Spleen (tissue), 11 donors: ENCODE measurements around the gene ZBTB5. TPM values are rescaled to one million over a fixed set of nuclear protein-coding genes. Genes with fewer than 3 reads are reported as not detected.
"Not testable (repeated sequence)": the region's sequence is repeated elsewhere in the genome, so short reads cannot be mapped to it uniquely, and the experiment has no call there.

ENCODE experiments used
- DNase-seq: peaks from one replicate; pipeline ENCODE4 v3.0.0-alpha.2; 2020
- H3K27ac ChIP-seq, 8 donors: fragments of 200-600 bp; sonication (generic) in 7 of 8; 1 replicate in 4 of 8; 2 replicates in 4 of 8; pipeline versions ENCODE4 v1.5.0 to v1.8.0; 2016 to 2021; ENCODE audit warnings: inconsistent platforms in 4 of 8, mild to moderate bottlenecking in 4 of 8, moderate library complexity in 1 of 8
- H3K27me3 ChIP-seq, 7 donors: fragments of 200-600 bp; sonication (generic) in 6 of 7; replicated peaks in 1 of 7; 1 replicate in 4 of 7; 2 replicates in 3 of 7; pipeline versions ENCODE4 v1.5.0 to v1.8.0; 2016 to 2021; ENCODE audit warnings: inconsistent platforms in 3 of 7, mild to moderate bottlenecking in 1 of 7
- H3K36me3 ChIP-seq, 6 donors: fragments of 200-600 bp; sonication (generic) in 5 of 6; 1 replicate in 4 of 6; 2 replicates in 2 of 6; pipeline versions ENCODE4 v1.5.0 to v1.8.0; 2016 to 2021; ENCODE audit warnings: inconsistent platforms in 2 of 6
- H3K4me1 ChIP-seq, 6 donors: fragments of 200-600 bp; sonication (generic) in 5 of 6; 1 replicate in 3 of 6; 2 replicates in 3 of 6; pipeline versions ENCODE4 v1.5.0 to v1.8.0; 2016 to 2021; ENCODE audit warnings: inconsistent platforms in 3 of 6
- H3K4me3 ChIP-seq, 8 donors: fragments of 200-600 bp; sonication (generic) in 7 of 8; 1 replicate in 4 of 8; 2 replicates in 4 of 8; pipeline versions ENCODE4 v1.5.0 to v1.8.0; 2016 to 2021; ENCODE audit warnings: inconsistent platforms in 4 of 8, mild to moderate bottlenecking in 4 of 8, moderate library complexity in 2 of 8
- H3K9me3 ChIP-seq, 8 donors: fragments of 200-600 bp; sonication (generic) in 7 of 8; 1 replicate in 4 of 8; 2 replicates in 4 of 8; pipeline versions ENCODE4 v1.5.0 to v1.8.0; 2016 to 2021; ENCODE audit warnings: inconsistent platforms in 4 of 8
- POLR2A ChIP-seq, 3 donors: fragments of 450-650 bp; IDR thresholded peaks; one replicate each; pipeline ENCODE4 v1.5.1; 2017; ENCODE audit warnings: antibody characterized with exemption in 3 of 3, mild to moderate bottlenecking in 1 of 3
- POLR2AphosphoS5 ChIP-seq, 3 donors: sonication (generic); formaldehyde crosslinking; IDR thresholded peaks; one replicate each; pipeline ENCODE4 v1.5.1; 2017; ENCODE audit warnings: antibody characterized with exemption in 3 of 3
- WGBS, 5 donors: extraction: QIAGEN DNeasy Blood & Tissue Kit in 3 of 5; methylation state at CpG; one replicate each; pipeline versions ENCODE4 v1.1.5 to v1.1.7; 2013 to 2018; 5-methylcytosine and 5-hydroxymethylcytosine counted together
- intact Hi-C: fragments of 100-400 bp; cut with DNase I; formaldehyde crosslinking; loops from one replicate; pipeline ENCODE4 v1.15.0; 2023; ENCODE audit warnings: low total_unique reads
- polyA plus RNA-seq, 3 donors: library from polyadenylated mRNA; stranded (reverse); fragments of 200-250 nt; gene quantifications; one replicate each; pipeline ENCODE4 v1.2.1, GENCODE V29; 2013
- total RNA-seq, 7 donors: library from RNA; depleted of rRNA in 3 of 7; stranded (reverse); fragments of >200 nt in 3 of 7; fragmentation: NEBNext Ultra II Directional in 4 of 7; extraction: Animal tissue kit (Norgen Biotek cat#: 25700) in 4 of 7; gene quantifications; one replicate each; pipeline versions ENCODE4 v1.1.0 to v1.2.1, GENCODE V29; 2016 to 2021
- TF ChIP-seq, protein P1 (sequence below), 11 experiments: fragments of 200-600 bp in 7 of 11; fragments of 450-650 bp in 4 of 11; sonication (generic) in 4 of 11; IDR thresholded peaks in 8 of 11; conservative IDR thresholded peaks in 3 of 11; 1 replicate in 7 of 11; 2 replicates in 4 of 11; pipeline versions ENCODE4 v1.4.0 to v1.8.0; 2016 to 2021; ENCODE audit warnings: antibody characterized with exemption in 11 of 11, inconsistent platforms in 4 of 11, mild to moderate bottlenecking in 1 of 11
- donor health status: healthy with polysubstance abuse.
- donor health status: DM: no; HTN: no; CAD: no; lungs with moderate emphysema.
- donor health status: DM: no; HTN: no; CAD: no.
- donor health status: Bipolar disorder and iron deficiency.
- donor health status: healthy.
- donor health status: DM: no; HTN: no; CAD: no.
- donor health status: DM: yes; HTN: yes; CAD: no.

The ZBTB5 gene
- total and polyA plus RNA-seq, 10 donors: 4.7 to 15.1 (median 11.5) TPM

DNA sequence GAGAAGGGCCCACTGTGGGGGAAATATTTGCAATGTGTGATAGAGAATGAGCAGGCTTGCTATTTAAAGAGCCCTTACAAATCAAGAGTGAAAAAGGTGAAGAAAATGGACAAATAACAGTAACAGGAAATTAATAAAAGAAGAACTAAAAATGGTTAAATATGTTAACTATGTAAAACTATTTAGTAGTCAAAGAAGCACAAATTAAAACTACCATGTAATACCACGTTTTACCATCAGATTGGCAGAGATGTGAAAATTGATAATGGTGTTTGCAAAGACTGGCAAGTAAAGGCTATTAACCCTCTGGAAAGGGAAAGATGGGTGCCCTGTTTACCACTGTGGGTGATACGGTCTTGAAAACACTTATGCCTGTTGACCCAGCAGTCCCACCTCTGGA, 65.9 kb downstream of the ZBTB5 start:
- DNase-seq: no peak
- intact Hi-C loops: no loop called here
- Histone ChIP-seq H3K36me3 (no peaks in the 10 kb centered on the region), H3K27ac (no peak overlapping the region), H3K4me1 (peaks cover 0 to 33% (median 10%) of the 10 kb centered on the region in 6 donors), H3K4me3 (no peak overlapping the region), H3K9me3 (no peaks in the 10 kb centered on the region), H3K27me3 (no peaks in the 10 kb centered on the region)
- WGBS, 5 donors: 61 to 77% (median 72%) methylated on average over 2 of the region's 2 CpGs
- TF ChIP-seq POLR2AphosphoS5 (IDR thresholded peaks at IDR 0.05): no peak
- no peak for TF ChIP-seq POLR2A (IDR thresholded peaks at IDR 0.05)
- TF ChIP-seq, protein P1, sequence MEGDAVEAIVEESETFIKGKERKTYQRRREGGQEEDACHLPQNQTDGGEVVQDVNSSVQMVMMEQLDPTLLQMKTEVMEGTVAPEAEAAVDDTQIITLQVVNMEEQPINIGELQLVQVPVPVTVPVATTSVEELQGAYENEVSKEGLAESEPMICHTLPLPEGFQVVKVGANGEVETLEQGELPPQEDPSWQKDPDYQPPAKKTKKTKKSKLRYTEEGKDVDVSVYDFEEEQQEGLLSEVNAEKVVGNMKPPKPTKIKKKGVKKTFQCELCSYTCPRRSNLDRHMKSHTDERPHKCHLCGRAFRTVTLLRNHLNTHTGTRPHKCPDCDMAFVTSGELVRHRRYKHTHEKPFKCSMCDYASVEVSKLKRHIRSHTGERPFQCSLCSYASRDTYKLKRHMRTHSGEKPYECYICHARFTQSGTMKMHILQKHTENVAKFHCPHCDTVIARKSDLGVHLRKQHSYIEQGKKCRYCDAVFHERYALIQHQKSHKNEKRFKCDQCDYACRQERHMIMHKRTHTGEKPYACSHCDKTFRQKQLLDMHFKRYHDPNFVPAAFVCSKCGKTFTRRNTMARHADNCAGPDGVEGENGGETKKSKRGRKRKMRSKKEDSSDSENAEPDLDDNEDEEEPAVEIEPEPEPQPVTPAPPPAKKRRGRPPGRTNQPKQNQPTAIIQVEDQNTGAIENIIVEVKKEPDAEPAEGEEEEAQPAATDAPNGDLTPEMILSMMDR (IDR thresholded peaks at IDR 0.05 in 8 of 11, conservative IDR thresholded peaks at IDR 0.05 in 3 of 11): no peak

DNA sequence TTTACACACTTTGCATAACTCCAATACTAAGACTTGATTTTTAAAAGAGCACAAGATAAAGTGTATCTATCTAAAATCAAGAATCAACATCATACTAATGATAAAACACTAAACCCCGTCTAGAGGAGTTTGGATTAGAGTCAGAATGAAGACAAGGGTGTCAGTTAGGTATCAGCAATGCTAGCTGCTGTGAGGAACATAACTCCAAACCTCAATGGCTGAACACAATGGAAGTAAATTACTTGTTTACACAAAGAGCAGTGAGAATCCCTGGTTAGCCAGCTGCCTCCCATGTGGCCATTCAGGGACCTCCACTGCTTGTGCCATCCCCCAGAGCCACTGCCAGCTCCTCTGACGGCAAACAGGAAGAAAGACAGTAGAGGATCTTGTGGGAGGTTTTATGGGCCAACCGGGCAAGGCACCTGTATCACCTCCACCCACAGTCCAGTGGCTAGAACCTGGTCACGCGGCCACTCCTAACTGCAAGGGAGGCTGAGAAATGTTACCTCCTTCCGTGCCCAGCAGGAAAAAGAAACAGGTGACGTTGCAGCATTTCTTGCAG, 66.7 kb downstream of the ZBTB5 start:
- Histone ChIP-seq H3K27ac (no peak overlapping the region), H3K4me3 (no peak overlapping the region), H3K9me3 (no peaks in the 10 kb centered on the region), H3K36me3 (no peaks in the 10 kb centered on the region), H3K4me1 (peaks cover 0 to 32% (median 10%) of the 10 kb centered on the region in 6 donors), H3K27me3 (no peaks in the 10 kb centered on the region)
- DNase-seq: no peak
- WGBS, 5 donors: 58 to 75% (median 65%) methylated on average over 7 of the region's 7 CpGs
- TF ChIP-seq, protein P1 (IDR thresholded peaks at IDR 0.05 in 8 of 11, conservative IDR thresholded peaks at IDR 0.05 in 3 of 11): no peak
- no peak for TF ChIP-seq POLR2AphosphoS5 (IDR thresholded peaks at IDR 0.05)
- no peak for TF ChIP-seq POLR2A (IDR thresholded peaks at IDR 0.05)
- intact Hi-C loops: no loop called here

DNA sequence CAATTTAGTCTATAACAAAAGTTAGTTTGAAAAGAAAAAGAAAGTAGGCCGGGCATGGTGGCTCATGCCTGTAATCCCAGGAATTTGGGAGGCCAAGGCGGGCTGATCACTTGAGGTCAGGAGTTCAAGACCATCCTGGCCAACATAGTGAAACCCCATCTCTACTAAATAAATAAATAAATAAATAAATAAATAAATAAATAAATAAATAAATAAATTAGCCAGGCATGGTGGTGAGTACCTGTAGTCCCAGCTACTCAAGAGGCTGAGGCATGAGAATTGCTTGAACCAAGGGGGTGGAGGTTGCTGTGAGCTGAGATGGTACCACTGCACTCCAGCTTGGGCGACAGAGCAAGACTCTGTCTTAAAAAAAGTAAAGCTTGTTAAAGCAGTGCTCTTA, 67.3 kb downstream of the ZBTB5 start:
- H3K27me3 ChIP-seq, intact Hi-C loops, H3K4me3 ChIP-seq, H3K36me3 ChIP-seq, H3K27ac ChIP-seq, DNase-seq, H3K9me3 ChIP-seq: not testable (repeated sequence)
- 88 to 92% (median 90%) methylated on average over 3 of the region's 3 CpGs for WGBS, 5 donors
- H3K4me1 ChIP-seq: peaks cover 0 to 26% (median 6%) of the 10 kb centered on the region in 6 donors

DNA sequence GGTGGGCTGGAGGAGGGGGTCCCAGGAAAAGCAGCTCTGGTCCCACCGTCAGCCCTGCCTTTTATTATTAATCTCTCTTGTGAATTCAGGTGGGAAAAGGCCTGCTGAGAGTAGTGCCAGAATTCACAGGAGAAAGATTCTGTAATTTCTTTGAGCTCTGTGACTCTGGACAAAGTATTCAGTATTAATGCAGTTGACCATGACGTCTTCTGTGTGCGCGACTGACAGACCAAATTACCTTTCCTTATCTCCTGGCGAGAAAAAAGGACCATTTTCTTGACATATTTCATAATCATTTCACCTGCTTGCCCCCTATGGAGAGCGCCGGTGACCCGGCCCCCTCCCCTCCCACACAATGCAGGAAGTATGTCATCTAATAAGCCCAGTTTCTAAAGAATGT, 69.6 kb downstream of the ZBTB5 start:
- DNase-seq: no peak
- Histone ChIP-seq H3K4me3 (no peak overlapping the region), H3K36me3 (no peaks in the 10 kb centered on the region), H3K27me3 (no peaks in the 10 kb centered on the region), H3K4me1 (peaks cover 0 to 24% (median 1%) of the 10 kb centered on the region in 6 donors), H3K27ac (no peak overlapping the region), H3K9me3 (no peaks in the 10 kb centered on the region)
- TF ChIP-seq, protein P1 (IDR thresholded peaks at IDR 0.05 in 8 of 11, conservative IDR thresholded peaks at IDR 0.05 in 3 of 11): no peak
- no peak for TF ChIP-seq POLR2AphosphoS5 (IDR thresholded peaks at IDR 0.05)
- intact Hi-C loops: no loop called here
- WGBS, 5 donors: 80 to 89% (median 85%) methylated on average over 8 of the region's 8 CpGs

DNA sequence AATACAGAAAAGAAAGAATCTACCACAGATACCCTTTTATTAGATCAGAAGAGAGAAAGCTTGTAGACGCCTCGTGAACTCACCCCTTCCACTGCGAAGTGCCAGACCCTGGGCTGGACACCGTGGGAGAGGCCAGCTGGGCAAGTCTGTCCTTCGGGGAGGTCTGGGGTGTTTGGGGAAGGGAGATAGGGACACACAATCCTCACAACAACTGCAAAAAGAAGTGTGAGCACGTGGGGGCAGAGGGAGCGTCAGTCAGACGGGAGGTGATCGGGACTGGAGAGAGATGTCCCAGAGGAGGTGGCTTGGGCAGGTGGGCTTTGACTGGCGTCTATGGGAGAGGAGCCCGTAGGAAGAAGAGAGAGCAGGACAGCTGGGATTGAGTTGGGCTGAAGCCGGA, 70.0 kb downstream of the ZBTB5 start:
- TF ChIP-seq, protein P1 (IDR thresholded peaks at IDR 0.05 in 8 of 11, conservative IDR thresholded peaks at IDR 0.05 in 3 of 11): no peak
- TF ChIP-seq POLR2AphosphoS5 (IDR thresholded peaks at IDR 0.05) (no peak), POLR2A (IDR thresholded peaks at IDR 0.05) (no peak)
- peaks cover 0 to 28% (median 5%) of the 10 kb centered on the region in 6 donors for H3K4me1 ChIP-seq
- DNase-seq: no peak

More for the DNA sequence above, 70.0 kb downstream of the ZBTB5 start:
- Histone ChIP-seq H3K4me3 (no peak overlapping the region), H3K36me3 (no peaks in the 10 kb centered on the region), H3K27ac (no peak overlapping the region), H3K9me3 (no peaks in the 10 kb centered on the region), H3K27me3 (no peaks in the 10 kb centered on the region)
- 69 to 87% (median 81%) methylated on average over 11 to 12 of the region's 12 CpGs for WGBS, 5 donors
- intact Hi-C loops: no loop called here
